Gastrocnemius medialis (tissue), 4 donors: ENCODE measurements around the gene ZNF160. TPM values are rescaled to one million over a fixed set of nuclear protein-coding genes. Genes with fewer than 3 reads are reported as not detected.
"Not testable (repeated sequence)": the region's sequence is repeated elsewhere in the genome, so short reads cannot be mapped to it uniquely, and the experiment has no call there.

ENCODE experiments used
- ATAC-seq, 2 donors: fragments of 150-250 bp; one replicate each; pipeline ENCODE4 v1.9.1; 2016
- DNase-seq, 2 donors: peaks; one replicate each; pipeline ENCODE4 v3.0.0-alpha.2; 2019
- H3K27ac ChIP-seq, 4 donors: fragments of 200-600 bp; sonication (generic); 1 replicate in 1 of 4; 2 replicates in 3 of 4; pipeline ENCODE4 v1.5.1; 2016 to 2018; ENCODE audit warnings: mild to moderate bottlenecking in 2 of 4, moderate library complexity in 1 of 4
- H3K27me3 ChIP-seq, 3 donors: fragments of 200-600 bp; sonication (generic) in 2 of 3; 1 replicate in 1 of 3; 2 replicates in 2 of 3; pipeline versions ENCODE4 v1.5.1 to v1.6.0; 2016 to 2019; ENCODE audit warnings: mild to moderate bottlenecking in 1 of 3, moderate library complexity in 1 of 3
- H3K36me3 ChIP-seq, 2 donors: fragments of 200-600 bp; sonication (generic) in 1 of 2; one replicate each; pipeline ENCODE4 v1.5.1; 2017 to 2018
- H3K4me1 ChIP-seq, 2 donors: fragments of 200-600 bp; sonication (generic) in 1 of 2; one replicate each; pipeline ENCODE4 v1.5.1; 2016 to 2017; ENCODE audit warnings: mild to moderate bottlenecking in 2 of 2
- H3K4me3 ChIP-seq, 4 donors: fragments of 200-600 bp; sonication (generic) in 3 of 4; 1 replicate in 1 of 4; 2 replicates in 3 of 4; pipeline ENCODE4 v1.5.1; 2016 to 2019; ENCODE audit warnings: mild to moderate bottlenecking in 2 of 4
- H3K9me3 ChIP-seq, 3 donors: fragments of 200-600 bp; sonication (generic) in 2 of 3; 1 replicate in 1 of 3; 2 replicates in 2 of 3; pipeline ENCODE4 v1.5.1; 2016 to 2019
- POLR2A ChIP-seq, 2 donors: fragments of 450-650 bp; IDR thresholded peaks; one replicate each; pipeline ENCODE4 v1.6.1; 2017; ENCODE audit warnings: antibody characterized with exemption in 2 of 2, mild to moderate bottlenecking in 2 of 2, moderate library complexity in 2 of 2
- in situ Hi-C, 4 donors: fragments of 200-750 bp; cut with MboI; loops; one replicate each; pipeline versions ENCODE4 v1.15.0 to v1.8.0; 2017; ENCODE audit warnings: low sequenced_read_pairs in 4 of 4
- intact Hi-C: fragments of 100-400 bp; cut with DNase I; formaldehyde crosslinking; loops from one replicate; pipeline ENCODE4 v1.15.1; 2023; ENCODE audit warnings: low total_unique reads
- total RNA-seq, 4 donors: library from RNA; depleted of rRNA; stranded (reverse); fragments of >200 nt; gene quantifications; one replicate each; pipeline versions ENCODE4 v1.1.0 to v1.2.3, GENCODE V29; 2016
- TF ChIP-seq, protein P1 (sequence below), 5 experiments: fragments of 450-650 bp in 3 of 5; fragments of 200-600 bp in 2 of 5; sonication (generic) in 2 of 5; IDR thresholded peaks in 4 of 5; conservative IDR thresholded peaks in 1 of 5; 1 replicate in 4 of 5; 2 replicates in 1 of 5; pipeline ENCODE4 v1.5.1; 2016 to 2019; ENCODE audit warnings: antibody characterized with exemption in 5 of 5, mild to moderate bottlenecking in 3 of 5, moderate library complexity in 3 of 5

ZNF160 gene
- total RNA-seq, 4 donors from 2014 or later, result 8.3 to 20.7 (median 11.9) TPM

- no peak for ATAC-seq
- H3K27ac ChIP-seq, result peak overlapping the region; percentile 88 to 94 (median 91)
- in situ Hi-C loops (no loop called here), intact Hi-C loops (loop anchor here (2.0 to 10.0 kb wide), 3 partner anchors 31 to 567 kb away; partner anchors contain the start of genes ZNF415 and ZNF816)
- no peaks in the 10 kb centered on the region for H3K9me3 ChIP-seq
- H3K4me1 ChIP-seq, result peaks cover 13 to 17% of the 10 kb centered on the region in 2 donors
- peak overlapping the region; percentile 81 to 98 (median 95) for H3K4me3 ChIP-seq
- H3K27me3 ChIP-seq, result no peaks in the 10 kb centered on the region
- no peak for TF ChIP-seq POLR2A (IDR thresholded peaks at IDR 0.05)
- TF ChIP-seq, protein P1, sequence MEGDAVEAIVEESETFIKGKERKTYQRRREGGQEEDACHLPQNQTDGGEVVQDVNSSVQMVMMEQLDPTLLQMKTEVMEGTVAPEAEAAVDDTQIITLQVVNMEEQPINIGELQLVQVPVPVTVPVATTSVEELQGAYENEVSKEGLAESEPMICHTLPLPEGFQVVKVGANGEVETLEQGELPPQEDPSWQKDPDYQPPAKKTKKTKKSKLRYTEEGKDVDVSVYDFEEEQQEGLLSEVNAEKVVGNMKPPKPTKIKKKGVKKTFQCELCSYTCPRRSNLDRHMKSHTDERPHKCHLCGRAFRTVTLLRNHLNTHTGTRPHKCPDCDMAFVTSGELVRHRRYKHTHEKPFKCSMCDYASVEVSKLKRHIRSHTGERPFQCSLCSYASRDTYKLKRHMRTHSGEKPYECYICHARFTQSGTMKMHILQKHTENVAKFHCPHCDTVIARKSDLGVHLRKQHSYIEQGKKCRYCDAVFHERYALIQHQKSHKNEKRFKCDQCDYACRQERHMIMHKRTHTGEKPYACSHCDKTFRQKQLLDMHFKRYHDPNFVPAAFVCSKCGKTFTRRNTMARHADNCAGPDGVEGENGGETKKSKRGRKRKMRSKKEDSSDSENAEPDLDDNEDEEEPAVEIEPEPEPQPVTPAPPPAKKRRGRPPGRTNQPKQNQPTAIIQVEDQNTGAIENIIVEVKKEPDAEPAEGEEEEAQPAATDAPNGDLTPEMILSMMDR (IDR thresholded peaks at IDR 0.05 in 4 of 5, conservative IDR thresholded peaks at IDR 0.05 in 1 of 5), result no peak
- peaks cover 0 to 4% of the 10 kb centered on the region in 2 donors for H3K36me3 ChIP-seq
- DNase-seq, result no peak
Observed at GRCh38 chr19:53102206-53102755, 941 bp downstream of the ZNF160 start.

DNA sequence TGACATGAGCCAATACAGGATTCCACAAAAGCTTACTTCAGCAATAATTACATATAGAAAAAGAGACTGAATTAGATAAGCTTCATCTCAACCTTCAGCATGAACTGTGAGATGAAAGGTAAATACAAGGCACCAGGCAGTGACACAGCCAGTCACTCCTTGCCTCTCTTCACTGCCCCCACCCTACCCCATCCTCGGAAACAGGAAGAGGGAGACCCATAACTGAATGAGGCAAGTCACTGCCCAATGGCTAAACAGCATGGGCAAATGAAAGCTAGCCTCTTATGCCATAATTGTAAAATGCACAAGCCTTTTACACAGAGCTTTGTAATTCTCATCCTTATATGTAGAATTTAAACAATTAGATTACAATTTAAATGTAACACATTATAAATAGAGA lies 1.7 kb downstream of the ZNF160 start:
- no peaks in the 10 kb centered on the region for H3K9me3 ChIP-seq
- peak overlapping the region in 3 of 4 donors; percentile 88 to 94 (median 92) for H3K27ac ChIP-seq
- H3K4me1 ChIP-seq, result peaks cover 13 to 17% of the 10 kb centered on the region in 2 donors
- in situ Hi-C loops, result no loop called here
- ATAC-seq, result no peak
- H3K27me3 ChIP-seq, result no peaks in the 10 kb centered on the region
- peak overlapping the region in 2 of 4 donors; percentile 8 to 98 for H3K4me3 ChIP-seq
- peaks cover 0 to 4% of the 10 kb centered on the region in 2 donors for H3K36me3 ChIP-seq
- peak in 1 of 2 donors; percentile 7 for TF ChIP-seq POLR2A (IDR thresholded peaks at IDR 0.05)
- TF ChIP-seq, protein P1 (IDR thresholded peaks at IDR 0.05 in 4 of 5, conservative IDR thresholded peaks at IDR 0.05 in 1 of 5), result no peak
- intact Hi-C loops, result loop anchor here (5.0 to 10.0 kb wide), 2 partner anchors 139 to 567 kb away; partner anchors contain the start of gene ZNF816
- DNase-seq, result no peak

GRCh38 chr19:53098570-53098969 lies 4.7 kb downstream of the ZNF160 start:
- H3K4me3 ChIP-seq, ATAC-seq, in situ Hi-C loops, H3K27ac ChIP-seq, H3K27me3 ChIP-seq, H3K36me3 ChIP-seq, H3K9me3 ChIP-seq, intact Hi-C loops, DNase-seq: not testable (repeated sequence)
- peaks cover 13 to 17% of the 10 kb centered on the region in 2 donors for H3K4me1 ChIP-seq

- H3K27me3 ChIP-seq, H3K27ac ChIP-seq, intact Hi-C loops, ATAC-seq, in situ Hi-C loops, H3K9me3 ChIP-seq, H3K4me3 ChIP-seq, H3K36me3 ChIP-seq, DNase-seq: not testable (repeated sequence)
- H3K4me1 ChIP-seq, result peaks cover 8 to 12% of the 10 kb centered on the region in 2 donors
Observed at GRCh38 chr19:53096982-53097690, 6.1 kb downstream of the ZNF160 start.

DNA sequence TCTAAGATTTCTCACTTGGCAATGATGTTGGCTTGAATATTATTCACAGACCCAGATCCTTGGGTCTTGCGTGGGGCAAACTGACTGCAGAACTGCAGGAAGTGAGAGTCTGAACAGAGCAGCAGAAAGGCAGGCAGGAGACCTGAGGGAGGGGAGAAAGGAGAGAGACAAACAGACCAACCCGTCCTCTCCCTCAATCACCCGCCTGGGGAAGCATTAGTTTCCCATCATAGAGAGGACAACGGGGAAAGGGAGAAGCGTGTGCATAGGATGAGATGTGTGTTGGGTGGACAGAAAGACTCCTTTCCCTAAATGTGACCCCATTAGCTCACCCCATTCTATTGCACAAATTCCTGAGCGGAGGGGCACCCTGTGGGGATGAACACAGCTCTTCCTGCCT lies 6.6 kb downstream of the ZNF160 start:
- H3K4me3 ChIP-seq, in situ Hi-C loops, H3K9me3 ChIP-seq, H3K27me3 ChIP-seq, H3K27ac ChIP-seq, ATAC-seq, intact Hi-C loops, H3K4me1 ChIP-seq, H3K36me3 ChIP-seq, DNase-seq: not testable (repeated sequence)

DNA sequence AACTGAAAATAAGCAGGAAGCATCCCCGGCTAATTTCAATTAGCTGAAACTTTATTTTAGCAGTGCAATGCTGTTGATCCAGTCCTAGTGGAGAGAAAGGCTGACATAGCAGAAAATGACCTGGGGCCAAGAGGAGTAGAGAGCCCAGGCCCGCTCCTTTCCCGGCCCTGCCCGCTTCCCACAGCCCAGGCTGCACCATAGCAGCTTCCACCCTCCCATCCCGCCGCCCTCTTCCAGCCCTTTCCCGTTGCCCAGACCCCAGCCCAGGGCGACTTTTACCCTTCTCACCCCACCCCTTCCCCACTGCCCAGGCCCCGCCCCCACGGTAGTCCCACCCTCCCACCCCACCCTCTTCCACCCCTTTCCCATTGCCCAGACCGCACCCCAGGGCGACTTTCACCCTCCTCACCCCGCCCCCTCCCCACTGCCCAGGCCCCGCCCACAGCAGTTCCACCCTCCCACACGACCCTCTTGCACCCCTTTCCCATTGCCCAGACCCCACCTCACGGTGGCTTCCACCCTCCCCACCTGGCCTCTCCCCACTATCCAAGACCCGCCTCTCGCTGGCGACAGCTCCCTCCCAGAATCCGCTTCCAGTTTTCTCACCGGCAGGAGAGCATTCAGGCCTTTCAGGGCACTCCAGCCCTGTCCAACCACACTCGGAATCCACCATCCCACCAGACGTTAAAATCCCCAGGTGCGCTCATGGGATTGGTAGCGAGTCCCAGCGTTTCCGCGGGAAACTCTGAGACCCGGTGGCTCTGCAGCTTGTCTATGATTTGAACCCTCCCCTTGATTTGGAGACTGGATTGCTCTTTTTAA lies 8.3 kb downstream of the ZNF160 start:
- Histone ChIP-seq H3K4me3 (no peak overlapping the region), H3K4me1 (no peaks in the 10 kb centered on the region), H3K27ac (peak overlapping the region in 1 of 4 donors; percentile 51), H3K36me3 (peaks cover 0 to 21% of the 10 kb centered on the region in 2 donors), H3K9me3 (no peaks in the 10 kb centered on the region), H3K27me3 (no peaks in the 10 kb centered on the region)
- TF ChIP-seq, protein P1 (IDR thresholded peaks at IDR 0.05 in 4 of 5, conservative IDR thresholded peaks at IDR 0.05 in 1 of 5), result no peak
- no peak for TF ChIP-seq POLR2A (IDR thresholded peaks at IDR 0.05)
- ATAC-seq (no peak), DNase-seq (no peak)
- in situ Hi-C loops (no loop called here), intact Hi-C loops (no loop called here)
